DOHH2 (cell line): ENCODE data around the gene MEIOB.

Experiments used
- H3F3A ChIP-seq: fragments of 200-600 bp; sonication (generic), shearing (Covaris generic); 2 replicates; pipeline ENCODE4 v1.6.0; 2016; ENCODE audit warnings: antibody characterized with exemption, mild to moderate bottlenecking; ENCODE audit not compliant: control insufficient read depth, insufficient read depth
- H3K27ac ChIP-seq: fragments of 200-600 bp; sonication (generic); 2 replicates; pipeline ENCODE4 v1.5.1; 2014; ENCODE audit warnings: low read depth, mild to moderate bottlenecking, low read length, moderate library complexity
- H3K27me3 ChIP-seq: fragments of 200-600 bp; sonication (generic); 2 replicates; pipeline ENCODE4 v1.6.1; 2014; ENCODE audit warnings: mild to moderate bottlenecking, low read length, mixed read lengths; ENCODE audit not compliant: control insufficient read depth
- H3K36me3 ChIP-seq: fragments of 200-600 bp; sonication (generic); 2 replicates; pipeline ENCODE4 v1.6.1; 2014; ENCODE audit warnings: mild to moderate bottlenecking, low read length, moderate library complexity, mixed read lengths; ENCODE audit not compliant: control insufficient read depth
- H3K4me1 ChIP-seq: fragments of 200-600 bp; sonication (generic); 2 replicates; pipeline ENCODE4 v1.6.1; 2014; ENCODE audit warnings: mild to moderate bottlenecking, low read length, mixed read lengths; ENCODE audit not compliant: control insufficient read depth
- H3K4me2 ChIP-seq: fragments of 200-600 bp; sonication (generic); 2 replicates; pipeline ENCODE4 v1.6.0; 2014; ENCODE audit warnings: mild to moderate bottlenecking, low read length, moderate library complexity
- H3K4me3 ChIP-seq: fragments of 200-600 bp; sonication (generic); 2 replicates; pipeline ENCODE4 v1.5.1; 2014; ENCODE audit warnings: mild to moderate bottlenecking, low read length, mixed read lengths
- H3K79me2 ChIP-seq: fragments of 200-600 bp; sonication (generic); 2 replicates; pipeline ENCODE4 v1.6.1; 2014; ENCODE audit warnings: mild to moderate bottlenecking, low read length, mixed read lengths; ENCODE audit not compliant: control insufficient read depth
- H3K9me2 ChIP-seq: fragments of 200-600 bp; sonication (generic); replicated peaks from 2 replicates; pipeline ENCODE4 v1.6.1; 2014; ENCODE audit warnings: mild to moderate bottlenecking, low read length, mixed read lengths; ENCODE audit not compliant: control insufficient read depth
- H3K9me3 ChIP-seq: fragments of 200-600 bp; sonication (generic); 2 replicates; pipeline ENCODE4 v1.6.1; 2014; ENCODE audit warnings: antibody characterized with exemption, low read length, mixed read lengths; ENCODE audit not compliant: control insufficient read depth, insufficient read depth
- H4K20me1 ChIP-seq: fragments of 200-600 bp; sonication (generic); 2 replicates; pipeline ENCODE4 v1.6.0; 2014; ENCODE audit warnings: low read depth, mild to moderate bottlenecking, antibody characterized with exemption, low read length, moderate library complexity; ENCODE audit not compliant: control insufficient read depth, insufficient read depth
- CTCF ChIP-seq: fragments of 200-600 bp; sonication (generic); IDR thresholded peaks from one replicate; pipeline ENCODE4 v1.5.1; 2014; ENCODE audit warnings: antibody characterized with exemption, mild to moderate bottlenecking, low read depth, low read length; ENCODE audit not compliant: poor library complexity, severe bottlenecking
- EZH2phosphoT487 ChIP-seq: fragments of 200-600 bp; sonication (generic); IDR thresholded peaks from 2 replicates; pipeline ENCODE4 v1.6.1; 2017; ENCODE audit warnings: borderline replicate concordance, mild to moderate bottlenecking, antibody characterized with exemption, low read length, moderate library complexity, mixed read lengths

Gene MEIOB

GRCh38 chr16:1874854-1875253, 2.9 kb upstream of the MEIOB start:
- no peaks in the 10 kb centered on the region for H3K79me2 ChIP-seq
- H3K4me2 ChIP-seq: no peak overlapping the region

GRCh38 chr16:1870365-1871082, 1.4 kb downstream of the MEIOB start:
- no peaks in the 10 kb centered on the region for H3F3A ChIP-seq
- no peaks in the 10 kb centered on the region for H3K4me1 ChIP-seq
- no peaks in the 10 kb centered on the region for H3K36me3 ChIP-seq
- H3K9me3 ChIP-seq: no peaks in the 10 kb centered on the region
- no peaks in the 10 kb centered on the region for H3K9me2 ChIP-seq
- TF ChIP-seq CTCF (no peak), EZH2phosphoT487 (no peak)
- peaks cover 6% of the 10 kb centered on the region for H3K27me3 ChIP-seq
- H4K20me1 ChIP-seq: no peaks in the 10 kb centered on the region
- no peak overlapping the region for H3K27ac ChIP-seq
- no peaks in the 10 kb centered on the region for H3K79me2 ChIP-seq
- H3K4me3 ChIP-seq: no peak overlapping the region
- no peak overlapping the region for H3K4me2 ChIP-seq

More at GRCh38 chr16:1874854-1875253, 2.9 kb upstream of the MEIOB start:
- TF ChIP-seq CTCF (no peak), EZH2phosphoT487 (no peak)
- Histone ChIP-seq H3F3A (no peaks in the 10 kb centered on the region), H3K4me1 (no peaks in the 10 kb centered on the region), H3K27ac (no peak overlapping the region), H4K20me1 (no peaks in the 10 kb centered on the region), H3K9me2 (no peaks in the 10 kb centered on the region), H3K36me3 (no peaks in the 10 kb centered on the region), H3K9me3 (no peaks in the 10 kb centered on the region), H3K4me3 (no peak overlapping the region), H3K27me3 (peaks cover 12% of the 10 kb centered on the region)

- no peak overlapping the region for H3K27ac ChIP-seq
- no peaks in the 10 kb centered on the region for H3F3A ChIP-seq
- H3K79me2 ChIP-seq: no peaks in the 10 kb centered on the region
- no peaks in the 10 kb centered on the region for H3K36me3 ChIP-seq
- H3K4me1 ChIP-seq: no peaks in the 10 kb centered on the region
- no peaks in the 10 kb centered on the region for H4K20me1 ChIP-seq
- peaks cover 19% of the 10 kb centered on the region for H3K27me3 ChIP-seq
- H3K9me2 ChIP-seq: no peaks in the 10 kb centered on the region
- no peaks in the 10 kb centered on the region for H3K9me3 ChIP-seq
- TF ChIP-seq EZH2phosphoT487: no peak
- TF ChIP-seq CTCF: no peak
- no peak overlapping the region for H3K4me2 ChIP-seq
- no peak overlapping the region for H3K4me3 ChIP-seq
These were observed 5.9 kb downstream of the MEIOB start for GRCh38 chr16:1865902-1866690.
